ENCODE measurements around the gene PROM1. TPM values are rescaled to one million over a fixed set of nuclear protein-coding genes. Genes with fewer than 3 reads are reported as not detected.

Gene PROM1
- total and polyA plus RNA-seq, 4 donors, result 1.2 to 5.2 (median 3.7) TPM

DNA sequence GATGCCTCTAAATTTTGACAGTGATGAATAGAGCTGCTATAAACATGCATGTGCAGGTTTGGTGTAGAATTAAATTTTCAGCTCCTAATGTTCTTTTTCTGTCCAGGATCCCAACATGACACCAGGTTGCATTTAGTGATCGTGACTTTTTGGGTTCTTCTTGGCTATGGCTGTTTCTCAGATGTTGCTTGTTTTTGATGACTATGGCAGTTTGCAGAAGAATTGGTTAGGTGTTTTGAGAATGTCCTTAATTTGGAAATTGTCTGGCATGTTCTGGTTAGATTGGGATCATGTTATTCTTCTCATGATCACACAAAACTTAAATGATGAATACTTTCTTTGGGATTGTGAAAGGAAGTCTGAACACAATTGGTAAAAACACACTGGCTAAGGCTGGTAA, 141.5 kb downstream of the PROM1 start:
- no peak overlapping the region for H3K27ac ChIP-seq (ENCODE audit: low read depth in 1 of 2, low read length in 2 of 2)
- no peaks in the 10 kb centered on the region for H3K9me3 ChIP-seq (ENCODE audit: control insufficient read depth in 4 of 4, low read length in 3 of 4)
- WGBS, result 86% methylated on average over 1 of the region's 1 CpG
- H3K9ac ChIP-seq (ENCODE audit: low read depth in 1 of 2, low read length in 2 of 2), result no peak overlapping the region
- no peaks in the 10 kb centered on the region for H3K36me3 ChIP-seq (ENCODE audit: control insufficient read depth in 4 of 4, insufficient read depth in 3 of 4, low read depth in 1 of 4, low read length in 3 of 4)
- no peak for DNase-seq (ENCODE audit: low spot score)
- no peaks in the 10 kb centered on the region for H3K4me1 ChIP-seq (ENCODE audit: control insufficient read depth in 4 of 4, insufficient read depth in 4 of 4, low read length in 3 of 4)
- TF ChIP-seq EGR1 (IDR thresholded peaks at IDR 0.05; ENCODE audit: low read depth in 2 of 2), result no peak
- TF ChIP-seq TAF1 (conservative IDR thresholded peaks at IDR 0.05), result no peak
- no peak for TF ChIP-seq REST (IDR thresholded peaks at IDR 0.05)
- no peak for TF ChIP-seq GABPA (IDR thresholded peaks at IDR 0.05 in 1 of 2, conservative IDR thresholded peaks at IDR 0.05 in 1 of 2)
- no peak for TF ChIP-seq NR2F2 (IDR thresholded peaks at IDR 0.05)
- TF ChIP-seq, protein P1, sequence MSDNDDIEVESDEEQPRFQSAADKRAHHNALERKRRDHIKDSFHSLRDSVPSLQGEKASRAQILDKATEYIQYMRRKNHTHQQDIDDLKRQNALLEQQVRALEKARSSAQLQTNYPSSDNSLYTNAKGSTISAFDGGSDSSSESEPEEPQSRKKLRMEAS (IDR thresholded peaks at IDR 0.05), result no peak
- no peak for TF ChIP-seq FOXA2 (IDR thresholded peaks at IDR 0.05)
- H3K4me3 ChIP-seq (ENCODE audit: low read depth in 1 of 3, low read length in 3 of 3), result no peak overlapping the region
- H3K27me3 ChIP-seq (ENCODE audit: control insufficient read depth in 4 of 4, insufficient read depth in 4 of 4, low read length in 3 of 4), result no peaks in the 10 kb centered on the region

- H3K9me3 ChIP-seq (ENCODE audit: control insufficient read depth in 4 of 4, low read length in 3 of 4), result no peaks in the 10 kb centered on the region
- no peaks in the 10 kb centered on the region for H3K4me1 ChIP-seq (ENCODE audit: control insufficient read depth in 4 of 4, insufficient read depth in 4 of 4, low read length in 3 of 4)
- H3K27ac ChIP-seq (ENCODE audit: low read depth in 1 of 2, low read length in 2 of 2), result no peak within 1 kb of the TSS
- TF ChIP-seq TAF1 (conservative IDR thresholded peaks at IDR 0.05) (no peak), JUND (IDR thresholded peaks at IDR 0.05) (no peak), HNF4A (conservative IDR thresholded peaks at IDR 0.05) (no peak), FOXA2 (IDR thresholded peaks at IDR 0.05) (no peak), RAD21 (IDR thresholded peaks at IDR 0.05) (no peak), HNF4G (IDR thresholded peaks at IDR 0.05) (no peak), NR2F2 (IDR thresholded peaks at IDR 0.05) (no peak), FOXA1 (IDR thresholded peaks at IDR 0.05) (no peak), REST (IDR thresholded peaks at IDR 0.05) (no peak), GABPA (IDR thresholded peaks at IDR 0.05 in 1 of 2, conservative IDR thresholded peaks at IDR 0.05 in 1 of 2) (no peak), EGR1 (IDR thresholded peaks at IDR 0.05; ENCODE audit: low read depth in 2 of 2) (no peak), SP1 (IDR thresholded peaks at IDR 0.05) (no peak), RXRA (IDR thresholded peaks at IDR 0.05) (no peak), YY1 (IDR thresholded peaks at IDR 0.05) (no peak)
- TF ChIP-seq, protein P1 (IDR thresholded peaks at IDR 0.05), result no peak
- TF ChIP-seq, protein P2, sequence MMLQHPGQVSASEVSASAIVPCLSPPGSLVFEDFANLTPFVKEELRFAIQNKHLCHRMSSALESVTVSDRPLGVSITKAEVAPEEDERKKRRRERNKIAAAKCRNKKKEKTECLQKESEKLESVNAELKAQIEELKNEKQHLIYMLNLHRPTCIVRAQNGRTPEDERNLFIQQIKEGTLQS (IDR thresholded peaks at IDR 0.05), result no peak
- TF ChIP-seq, protein P3, sequence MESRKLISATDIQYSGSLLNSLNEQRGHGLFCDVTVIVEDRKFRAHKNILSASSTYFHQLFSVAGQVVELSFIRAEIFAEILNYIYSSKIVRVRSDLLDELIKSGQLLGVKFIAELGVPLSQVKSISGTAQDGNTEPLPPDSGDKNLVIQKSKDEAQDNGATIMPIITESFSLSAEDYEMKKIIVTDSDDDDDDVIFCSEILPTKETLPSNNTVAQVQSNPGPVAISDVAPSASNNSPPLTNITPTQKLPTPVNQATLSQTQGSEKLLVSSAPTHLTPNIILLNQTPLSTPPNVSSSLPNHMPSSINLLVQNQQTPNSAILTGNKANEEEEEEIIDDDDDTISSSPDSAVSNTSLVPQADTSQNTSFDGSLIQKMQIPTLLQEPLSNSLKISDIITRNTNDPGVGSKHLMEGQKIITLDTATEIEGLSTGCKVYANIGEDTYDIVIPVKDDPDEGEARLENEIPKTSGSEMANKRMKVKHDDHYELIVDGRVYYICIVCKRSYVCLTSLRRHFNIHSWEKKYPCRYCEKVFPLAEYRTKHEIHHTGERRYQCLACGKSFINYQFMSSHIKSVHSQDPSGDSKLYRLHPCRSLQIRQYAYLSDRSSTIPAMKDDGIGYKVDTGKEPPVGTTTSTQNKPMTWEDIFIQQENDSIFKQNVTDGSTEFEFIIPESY (IDR thresholded peaks at IDR 0.05), result no peak
- TF ChIP-seq, protein P4, sequence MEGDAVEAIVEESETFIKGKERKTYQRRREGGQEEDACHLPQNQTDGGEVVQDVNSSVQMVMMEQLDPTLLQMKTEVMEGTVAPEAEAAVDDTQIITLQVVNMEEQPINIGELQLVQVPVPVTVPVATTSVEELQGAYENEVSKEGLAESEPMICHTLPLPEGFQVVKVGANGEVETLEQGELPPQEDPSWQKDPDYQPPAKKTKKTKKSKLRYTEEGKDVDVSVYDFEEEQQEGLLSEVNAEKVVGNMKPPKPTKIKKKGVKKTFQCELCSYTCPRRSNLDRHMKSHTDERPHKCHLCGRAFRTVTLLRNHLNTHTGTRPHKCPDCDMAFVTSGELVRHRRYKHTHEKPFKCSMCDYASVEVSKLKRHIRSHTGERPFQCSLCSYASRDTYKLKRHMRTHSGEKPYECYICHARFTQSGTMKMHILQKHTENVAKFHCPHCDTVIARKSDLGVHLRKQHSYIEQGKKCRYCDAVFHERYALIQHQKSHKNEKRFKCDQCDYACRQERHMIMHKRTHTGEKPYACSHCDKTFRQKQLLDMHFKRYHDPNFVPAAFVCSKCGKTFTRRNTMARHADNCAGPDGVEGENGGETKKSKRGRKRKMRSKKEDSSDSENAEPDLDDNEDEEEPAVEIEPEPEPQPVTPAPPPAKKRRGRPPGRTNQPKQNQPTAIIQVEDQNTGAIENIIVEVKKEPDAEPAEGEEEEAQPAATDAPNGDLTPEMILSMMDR (IDR thresholded peaks at IDR 0.05; ENCODE audit: low read depth, low read length, missing input control), result no peak
- no peaks in the 10 kb centered on the region for H3K36me3 ChIP-seq (ENCODE audit: control insufficient read depth in 4 of 4, insufficient read depth in 3 of 4, low read depth in 1 of 4, low read length in 3 of 4)
- H3K27me3 ChIP-seq (ENCODE audit: control insufficient read depth in 4 of 4, insufficient read depth in 4 of 4, low read length in 3 of 4), result peaks cover 0 to 5% (median 0%) of the 10 kb centered on the region in 4 donors
- no peak within 1 kb of the TSS for H3K9ac ChIP-seq (ENCODE audit: low read depth in 1 of 2, low read length in 2 of 2)
- WGBS, result 60% methylated on average over 4 of the region's 4 CpGs
- H3K4me3 ChIP-seq (ENCODE audit: low read depth in 1 of 3, low read length in 3 of 3), result no peak within 1 kb of the TSS
- DNase-seq (ENCODE audit: low spot score), result no peak
Measured at GRCh38 chr4:15938640-15939039, 145.2 kb downstream of the PROM1 start, which contains the start of gene FGFBP1. TSS of gene FGFBP1 (minus strand) at chr4:15938740. CDS start at chr4:15936632, 2,108 bp downstream.
